ENCODE results near the gene IGFBP1. TPM values are rescaled to one million over a fixed set of nuclear protein-coding genes. Genes with fewer than 3 reads are reported as not detected.

IGFBP1 gene
- 42.0 to 63.6 TPM (median 60.6 TPM) in 5 replicates for total RNA-seq (2022; extraction: Qiagen RNA extraction)

GRCh38 chr7:45888185-45888992, at the start of gene IGFBP1:
Gene IGFBP1, plus strand, starts transcription at chr7:45888488. Its CDS starts 165 bp downstream, at chr7:45888653.

DNA sequence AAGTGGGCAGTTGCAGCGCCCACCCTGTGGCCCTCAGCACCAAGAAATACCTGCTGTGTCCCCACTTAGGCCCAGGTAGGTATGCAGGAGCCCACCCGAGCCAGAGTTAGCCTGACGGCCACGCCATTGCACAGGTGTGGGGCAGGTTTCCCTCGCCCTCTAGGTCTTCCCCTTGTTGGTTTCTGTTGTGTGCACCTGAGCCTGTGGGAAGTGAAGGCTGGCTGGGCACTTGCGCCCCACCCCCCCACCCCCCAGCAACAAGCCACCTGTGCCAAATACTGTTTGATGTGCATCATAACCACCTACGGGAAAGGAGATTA, 15.3 kb upstream of the IGFBP1 start, which contains the start of gene CCDC201:
CCDC201 (minus strand) TSS at position 48 of the 320 bp plus-strand sequence. CDS start 75 bp downstream, outside the sequence.

DNA sequence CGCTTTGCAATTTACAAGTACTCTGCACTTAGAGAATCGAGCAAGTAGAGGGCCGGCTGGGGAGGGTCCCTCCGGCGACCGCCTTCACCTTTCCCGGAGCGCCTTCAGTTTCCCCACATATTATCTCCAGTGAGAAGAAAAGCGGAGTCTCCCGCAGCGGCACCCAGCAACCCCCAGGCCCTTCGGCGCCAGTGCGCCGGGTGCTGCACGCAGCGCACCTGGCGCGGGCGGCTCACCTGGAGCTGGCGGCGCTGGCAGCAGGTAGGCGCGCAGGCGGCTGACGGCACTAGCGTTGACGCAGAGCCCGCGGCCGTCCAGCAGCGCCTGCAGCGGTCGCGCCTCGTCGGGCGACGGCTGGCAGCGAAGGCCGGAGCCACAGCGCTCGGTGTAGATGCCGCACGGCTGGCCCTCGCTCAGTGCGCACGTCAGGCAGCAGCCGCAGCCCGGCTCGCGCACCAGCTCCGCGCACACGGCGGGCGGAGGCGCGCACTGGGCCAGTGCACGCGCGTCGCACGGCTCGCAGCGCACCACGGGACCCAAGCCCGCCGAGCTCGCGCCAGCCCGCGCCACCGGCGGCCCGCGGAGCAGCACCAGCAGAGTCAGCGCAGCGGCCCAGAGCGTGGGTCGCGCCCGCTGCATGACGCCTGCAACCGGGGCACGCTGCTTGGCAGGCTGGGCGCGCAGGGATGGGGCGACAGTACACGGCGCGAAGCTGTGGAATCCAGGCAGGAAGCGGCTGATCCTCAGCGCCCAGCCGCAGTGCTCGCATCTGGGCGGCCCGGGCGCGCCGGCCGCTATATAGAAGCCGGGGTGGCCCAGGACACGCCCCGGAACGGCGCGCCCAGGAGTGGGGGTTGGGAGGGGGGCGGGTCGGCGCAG, 32.5 kb downstream of the IGFBP1 start, which contains the start of gene IGFBP3:
IGFBP3 (minus strand) TSS at position 771 of the 879 bp plus-strand sequence; CDS start at position 639, 132 bp downstream.

Other genes with a start within 250 kb of the IGFBP1 start
- gene CCDC201, start 15.4 kb upstream of the IGFBP1 start, total RNA-seq (2022; extraction: Qiagen RNA extraction), result not detected in 5 replicates
- 123 to 199 TPM (median 170 TPM) in 5 replicates for gene IGFBP3, start 32.8 kb downstream of the IGFBP1 start, total RNA-seq (2022; extraction: Qiagen RNA extraction)